HEK293T (cell line): ENCODE data around the gene MYO5B.

Source experiments
- CTCF ChIA-PET: fragments of 350-600 bp; formaldehyde crosslinking; extraction: SDS; loops from one replicate; lab custom pipeline; 2021; ENCODE audit warnings: antibody characterized with exemption, inconsistent platforms; lab: Yijun Ruan, JAX
- POLR2A ChIA-PET: fragments of 350-600 bp; formaldehyde crosslinking; extraction: SDS; loops from one replicate; lab custom pipeline; 2020; ENCODE audit warnings: antibody characterized with exemption, inconsistent platforms; lab: Yijun Ruan, JAX
- DNase-seq: peaks from one replicate; pipeline ENCODE4 v3.0.0; 2012; ENCODE audit warnings: mixed read lengths; ENCODE audit errors: extremely low spot score
- ARNT ChIP-seq: fragments of 450-650 bp; IDR thresholded peaks from 2 replicates; pipeline ENCODE4 v1.6.1; 2017; ENCODE audit warnings: mild to moderate bottlenecking
- BHLHE40 ChIP-seq: fragments of 450-650 bp; IDR thresholded peaks from 2 replicates; pipeline ENCODE4 v1.6.1; 2016; ENCODE audit warnings: mild to moderate bottlenecking, moderate library complexity, borderline replicate concordance
- CTBP1 ChIP-seq: fragments of 450-650 bp; IDR thresholded peaks from 2 replicates; pipeline ENCODE4 v1.6.1; 2016; ENCODE audit warnings: borderline replicate concordance
- ELF4 ChIP-seq: fragments of 450-650 bp; IDR thresholded peaks from 2 replicates; pipeline ENCODE4 v1.6.1; 2017; ENCODE audit warnings: antibody characterized with exemption
- FOXA1 ChIP-seq: fragments of 450-650 bp; IDR thresholded peaks from 2 replicates; pipeline ENCODE4 v1.6.1; 2016; ENCODE audit warnings: mild to moderate bottlenecking
- FOXK2 ChIP-seq: fragments of 450-650 bp; IDR thresholded peaks from 2 replicates; pipeline ENCODE4 v1.6.1; 2016; ENCODE audit warnings: mild to moderate bottlenecking
- FOXM1 ChIP-seq: fragments of 450-650 bp; IDR thresholded peaks from 2 replicates; pipeline ENCODE4 v1.6.1; 2017; ENCODE audit warnings: mild to moderate bottlenecking, borderline replicate concordance
- HDGF ChIP-seq: fragments of 450-650 bp; IDR thresholded peaks from 2 replicates; pipeline ENCODE4 v1.6.1; 2017; ENCODE audit warnings: antibody characterized with exemption, borderline replicate concordance
- L3MBTL2 ChIP-seq: fragments of 450-650 bp; conservative IDR thresholded peaks from 2 replicates; pipeline ENCODE4 v1.6.1; 2016; ENCODE audit warnings: mild to moderate bottlenecking
- LEF1 ChIP-seq: fragments of 450-650 bp; IDR thresholded peaks from 2 replicates; pipeline ENCODE4 v1.6.1; 2017; ENCODE audit warnings: mild to moderate bottlenecking, borderline replicate concordance
- NFRKB ChIP-seq: fragments of 450-650 bp; IDR thresholded peaks from 2 replicates; pipeline ENCODE4 v1.6.1; 2016; ENCODE audit warnings: mild to moderate bottlenecking, moderate library complexity
- PKNOX1 ChIP-seq: fragments of 450-650 bp; IDR thresholded peaks from 2 replicates; pipeline ENCODE4 v1.6.1; 2016
- SP1 ChIP-seq: fragments of 450-650 bp; IDR thresholded peaks from 2 replicates; pipeline ENCODE4 v1.6.1; 2017
- SUZ12 ChIP-seq: fragments of 450-650 bp; IDR thresholded peaks from 2 replicates; pipeline ENCODE4 v1.6.1; 2016; ENCODE audit warnings: mild to moderate bottlenecking
- TARDBP ChIP-seq: fragments of 450-650 bp; IDR thresholded peaks from 2 replicates; pipeline ENCODE4 v1.6.1; 2016
- ZNF384 ChIP-seq: fragments of 450-650 bp; IDR thresholded peaks from 2 replicates; pipeline ENCODE4 v1.6.1; 2016

The MYO5B gene

GRCh38 chr18:50171406-50171805 is 23.5 kb downstream of the MYO5B start:
- TF ChIP-seq SUZ12 (no peak), HDGF (no peak), ELF4 (no peak), BHLHE40 (no peak), L3MBTL2 (no peak), ARNT (no peak), FOXM1 (no peak), PKNOX1 (no peak), TARDBP (no peak), ZNF384 (no peak), NFRKB (no peak), FOXA1 (no peak)
- ChIA-PET POLR2A (no interaction called here), CTCF (no interaction called here)
- no peak for DNase-seq

- ChIA-PET CTCF (no interaction called here), POLR2A (no interaction called here)
- no peak for DNase-seq
- no peak for TF ChIP-seq L3MBTL2
These were observed 24.9 kb downstream of the MYO5B start for GRCh38 chr18:50170004-50170403.

GRCh38 chr18:50169149-50169548 is 25.8 kb downstream of the MYO5B start:
- ChIA-PET POLR2A (no interaction called here), CTCF (no interaction called here)
- no peak for DNase-seq
- TF ChIP-seq BHLHE40: no peak

GRCh38 chr18:50167966-50168365 is 27.0 kb downstream of the MYO5B start:
- TF ChIP-seq ELF4 (no peak), LEF1 (no peak), TARDBP (no peak), FOXA1 (no peak), FOXM1 (no peak), FOXK2 (no peak), SUZ12 (no peak)
- DNase-seq: no peak
- CTCF ChIA-PET: no interaction called here
- POLR2A ChIA-PET: no interaction called here

GRCh38 chr18:50166901-50167300 is 28.0 kb downstream of the MYO5B start:
- no peak for DNase-seq
- POLR2A ChIA-PET: no interaction called here
- CTCF ChIA-PET: no interaction called here
- TF ChIP-seq LEF1 (no peak), HDGF (no peak), FOXM1 (no peak), SP1 (no peak), ZNF384 (no peak), SUZ12 (no peak), BHLHE40 (no peak), L3MBTL2 (no peak)

- CTCF ChIA-PET: no interaction called here
- no peak for TF ChIP-seq BHLHE40
- TF ChIP-seq TARDBP: no peak
- TF ChIP-seq FOXK2: no peak
- TF ChIP-seq ZNF384: no peak
- TF ChIP-seq HDGF: no peak
- TF ChIP-seq L3MBTL2: no peak
- TF ChIP-seq FOXM1: no peak
- no peak for TF ChIP-seq SUZ12
- no peak for TF ChIP-seq ARNT
- no peak for TF ChIP-seq PKNOX1
- TF ChIP-seq SP1: no peak
- TF ChIP-seq FOXA1: no peak
- no peak for TF ChIP-seq CTBP1
- no peak for TF ChIP-seq NFRKB
- TF ChIP-seq ELF4: no peak
- TF ChIP-seq LEF1: no peak
- no peak for DNase-seq
- POLR2A ChIA-PET: no interaction called here
These were observed 31.4 kb downstream of the MYO5B start for GRCh38 chr18:50163505-50163904.

- ChIA-PET POLR2A (no interaction called here), CTCF (no interaction called here)
- no peak for DNase-seq
These were observed 32.3 kb downstream of the MYO5B start for GRCh38 chr18:50162486-50163304.

More at GRCh38 chr18:50162486-50163304, 32.3 kb downstream of the MYO5B start:
- TF ChIP-seq CTBP1 (no peak), FOXA1 (no peak), ZNF384 (no peak), TARDBP (no peak), FOXK2 (no peak), ARNT (no peak), LEF1 (no peak), BHLHE40 (no peak), NFRKB (no peak), SUZ12 (no peak), FOXM1 (no peak), SP1 (no peak), L3MBTL2 (no peak), HDGF (no peak), PKNOX1 (no peak), ELF4 (no peak)
